Measurements from ENCODE around the gene RAD21L1. TPM values are rescaled to one million over a fixed set of nuclear protein-coding genes. Genes with fewer than 3 reads are reported as not detected.
A peak's percentile ranks its signal among the peaks of the same experiment; 100 is the strongest.

The RAD21L1 gene
- total RNA-seq, 1 donor from 2014 or later: not detected

- Histone ChIP-seq H3K27ac (no peak overlapping the region), H4K20me1 (ENCODE audit: low read depth) (no peaks in the 10 kb centered on the region), H3K4me3 (no peak overlapping the region), H3K36me3 (no peaks in the 10 kb centered on the region), H2AFZ (replicated peaks) (no peak overlapping the region), H3K4me1 (no peaks in the 10 kb centered on the region), H3K4me2 (no peak overlapping the region), H3K79me2 (ENCODE audit: low read depth) (no peaks in the 10 kb centered on the region), H3F3A (ENCODE audit: low read depth) (peaks cover 17% of the 10 kb centered on the region), H3K9me3 (ENCODE audit: low read depth) (no peaks in the 10 kb centered on the region), H3K9ac (no peak overlapping the region), H3K27me3 (peaks cover 54% of the 10 kb centered on the region)
- TF ChIP-seq EZH2 (IDR thresholded peaks at IDR 0.05): no peak
- TF ChIP-seq EZH2phosphoT487 (IDR thresholded peaks at IDR 0.05): no peak
- no peak for TF ChIP-seq CTCF (IDR thresholded peaks at IDR 0.05)
- Mint-ChIP-seq H3K4me3 (peak overlapping the region; percentile 24), H3K4me1 (no peaks in the 10 kb centered on the region), H3K27me3 (ENCODE audit: insufficient read depth, low read depth) (peaks cover 14% of the 10 kb centered on the region), H3K36me3 (no peaks in the 10 kb centered on the region), H3K27ac (no peak overlapping the region), H3K9me3 (no peaks in the 10 kb centered on the region)
- no peak for DNase-seq (ENCODE audit: low spot score)
These were observed 1.5 kb upstream of the RAD21L1 start for GRCh38 chr20:1224205-1224890.

- no peak overlapping the region for H3K27ac Mint-ChIP-seq
These were observed 521 bp upstream of the RAD21L1 start for GRCh38 chr20:1225263-1225782.

GRCh38 chr20:1229541-1229940 is 3.7 kb downstream of the RAD21L1 start:
- TF ChIP-seq EZH2phosphoT487 (IDR thresholded peaks at IDR 0.05): no peak
- Histone ChIP-seq H4K20me1 (ENCODE audit: low read depth) (no peaks in the 10 kb centered on the region), H3F3A (ENCODE audit: low read depth) (peaks cover 17% of the 10 kb centered on the region), H3K36me3 (no peaks in the 10 kb centered on the region), H3K4me3 (no peak overlapping the region), H3K9me3 (ENCODE audit: low read depth) (no peaks in the 10 kb centered on the region), H3K79me2 (ENCODE audit: low read depth) (no peaks in the 10 kb centered on the region), H3K9ac (no peak overlapping the region), H3K27ac (no peak overlapping the region), H3K4me1 (no peaks in the 10 kb centered on the region), H3K27me3 (peaks cover 86% of the 10 kb centered on the region), H3K4me2 (no peak overlapping the region), H2AFZ (replicated peaks) (no peak overlapping the region)
- no peaks in the 10 kb centered on the region for H3K9me3 Mint-ChIP-seq
- DNase-seq (ENCODE audit: low spot score): no peak
- no peak overlapping the region for H3K27ac Mint-ChIP-seq
- no peaks in the 10 kb centered on the region for H3K4me1 Mint-ChIP-seq
- H3K27me3 Mint-ChIP-seq (ENCODE audit: insufficient read depth, low read depth): peaks cover 9% of the 10 kb centered on the region
- no peak overlapping the region for H3K4me3 Mint-ChIP-seq
- no peaks in the 10 kb centered on the region for H3K36me3 Mint-ChIP-seq

More at GRCh38 chr20:1225263-1225782, 521 bp upstream of the RAD21L1 start:
- Histone ChIP-seq H3K27ac (no peak overlapping the region), H3K36me3 (no peaks in the 10 kb centered on the region), H3K9me3 (ENCODE audit: low read depth) (no peaks in the 10 kb centered on the region), H3K4me1 (no peaks in the 10 kb centered on the region), H4K20me1 (ENCODE audit: low read depth) (no peaks in the 10 kb centered on the region), H3K79me2 (ENCODE audit: low read depth) (no peaks in the 10 kb centered on the region), H3K27me3 (peaks cover 63% of the 10 kb centered on the region), H3K4me3 (peak overlapping the region; percentile 52), H3F3A (ENCODE audit: low read depth) (peaks cover 17% of the 10 kb centered on the region), H3K9ac (no peak overlapping the region), H3K4me2 (peak overlapping the region; percentile 76), H2AFZ (replicated peaks) (peak overlapping the region; percentile 83)
- DNase-seq (ENCODE audit: low spot score): peak; percentile 95
- TF ChIP-seq CTCF (IDR thresholded peaks at IDR 0.05): no peak
- TF ChIP-seq EZH2phosphoT487 (IDR thresholded peaks at IDR 0.05): no peak
- no peak for TF ChIP-seq EZH2 (IDR thresholded peaks at IDR 0.05)
- H3K36me3 Mint-ChIP-seq: no peaks in the 10 kb centered on the region
- no peaks in the 10 kb centered on the region for H3K4me1 Mint-ChIP-seq
- H3K4me3 Mint-ChIP-seq: peak overlapping the region; percentile 85
- no peaks in the 10 kb centered on the region for H3K9me3 Mint-ChIP-seq
- H3K27me3 Mint-ChIP-seq (ENCODE audit: insufficient read depth, low read depth): peaks cover 12% of the 10 kb centered on the region
